ENCODE measurements around the gene LSAMP.

- TF ChIP-seq CTCF (IDR thresholded peaks at IDR 0.05), result no peak
- TF ChIP-seq POLR2A (IDR thresholded peaks at IDR 0.05), result no peak
Observed at GRCh38 chr3:116154389-116154788, 290.9 kb downstream of the LSAMP start.

Data from lower leg skin (tissue), 3 donors.